HG02623 (cell line): ENCODE measurements around the gene CCDC92.

ENCODE experiments used
- ATAC-seq: cut with Tn5 transposase; IDR thresholded peaks from one replicate; pipeline ENCODE4 v1.9.1; 2021; ENCODE audit warnings: moderate library complexity; ENCODE audit not compliant: unreplicated experiment

CCDC92 gene

DNA sequence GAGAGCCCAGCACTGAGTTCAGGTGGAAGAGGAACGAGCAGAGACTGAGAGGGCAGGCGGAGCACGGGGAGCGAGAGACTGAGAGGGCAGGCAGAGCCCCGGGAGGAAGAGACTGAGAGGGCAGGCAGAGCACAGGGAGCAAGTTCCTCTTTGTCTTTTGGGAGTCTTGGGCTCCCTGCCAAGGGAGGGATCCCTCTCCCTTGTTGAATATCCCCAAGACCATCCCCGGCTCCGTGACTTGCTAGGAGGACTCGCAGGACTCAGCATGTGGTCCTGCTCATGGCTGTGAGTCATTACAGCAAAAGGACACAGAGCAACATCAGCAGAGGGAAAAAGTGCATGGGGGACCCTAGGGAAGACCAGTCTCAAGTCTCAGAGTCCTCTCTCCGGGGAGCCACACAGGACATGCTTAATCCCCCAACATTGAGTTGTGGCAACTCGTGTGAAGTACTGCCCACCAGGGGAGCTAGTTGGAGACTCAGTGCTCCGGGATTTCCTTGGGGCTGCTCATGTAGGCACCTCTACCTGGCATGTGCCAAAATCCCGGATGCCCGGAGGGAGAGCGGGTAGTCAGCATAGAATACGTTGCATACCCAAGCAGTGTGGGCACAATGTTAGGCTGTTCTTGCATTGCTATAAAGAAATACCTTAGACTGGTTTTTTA lies 81.0 kb downstream of the CCDC92 start:
- ATAC-seq = no peak

GRCh38 chr12:123891011-123891410 lies 81.6 kb downstream of the CCDC92 start:
- no peak for ATAC-seq

DNA sequence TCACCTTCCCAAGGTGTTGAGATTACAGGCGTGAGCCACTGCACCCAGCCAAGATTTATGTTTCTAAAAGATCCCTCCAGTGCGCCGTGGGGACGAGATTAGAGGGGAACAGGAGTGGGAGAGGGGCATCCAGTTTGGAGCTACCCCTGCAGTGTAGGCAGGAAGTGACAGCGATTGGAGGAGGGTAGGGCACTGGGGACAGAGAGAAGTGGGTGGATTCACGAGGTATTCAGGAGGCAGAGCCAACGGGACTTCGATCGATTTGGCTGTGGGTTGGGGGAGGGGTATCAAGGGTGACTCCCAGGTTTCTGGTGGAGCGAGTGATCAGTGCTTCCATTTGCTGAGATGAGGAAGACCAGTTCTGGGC lies 82.1 kb downstream of the CCDC92 start:
- no peak for ATAC-seq

DNA sequence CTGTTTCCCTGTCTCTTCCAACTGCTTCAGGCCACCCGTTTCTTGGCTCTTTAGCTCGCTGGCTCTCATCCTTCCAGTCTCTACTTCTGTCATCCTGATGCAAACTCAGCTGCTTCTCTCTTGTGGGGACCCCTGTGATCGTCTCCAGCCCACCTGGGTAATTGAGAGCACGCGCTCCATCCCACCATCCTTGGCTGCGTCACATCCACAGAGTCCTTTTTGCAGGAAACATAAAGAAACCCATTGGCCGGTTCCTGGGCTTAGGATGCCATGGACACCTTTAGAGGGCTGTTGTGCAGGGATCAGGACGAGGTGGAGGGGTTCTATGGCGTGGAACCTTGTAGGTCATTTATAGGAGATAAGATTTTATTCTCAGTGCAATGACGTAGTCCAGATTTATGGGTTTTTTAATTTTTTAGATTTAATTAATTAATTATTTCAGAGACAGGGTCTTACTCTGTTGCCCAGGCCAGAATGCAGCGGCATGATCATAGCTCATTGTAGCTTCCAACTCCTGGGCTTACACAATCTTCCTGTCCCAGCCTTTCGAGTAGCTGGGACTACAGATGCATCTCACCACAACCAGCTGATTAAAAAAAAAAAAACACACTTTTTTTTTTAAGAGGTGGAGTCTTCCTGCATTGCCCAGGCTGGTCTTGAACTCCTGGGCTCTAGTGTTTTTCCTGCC lies 82.6 kb downstream of the CCDC92 start:
- no peak for ATAC-seq

GRCh38 chr12:123888989-123889388 lies 83.6 kb downstream of the CCDC92 start:
- ATAC-seq = no peak

DNA sequence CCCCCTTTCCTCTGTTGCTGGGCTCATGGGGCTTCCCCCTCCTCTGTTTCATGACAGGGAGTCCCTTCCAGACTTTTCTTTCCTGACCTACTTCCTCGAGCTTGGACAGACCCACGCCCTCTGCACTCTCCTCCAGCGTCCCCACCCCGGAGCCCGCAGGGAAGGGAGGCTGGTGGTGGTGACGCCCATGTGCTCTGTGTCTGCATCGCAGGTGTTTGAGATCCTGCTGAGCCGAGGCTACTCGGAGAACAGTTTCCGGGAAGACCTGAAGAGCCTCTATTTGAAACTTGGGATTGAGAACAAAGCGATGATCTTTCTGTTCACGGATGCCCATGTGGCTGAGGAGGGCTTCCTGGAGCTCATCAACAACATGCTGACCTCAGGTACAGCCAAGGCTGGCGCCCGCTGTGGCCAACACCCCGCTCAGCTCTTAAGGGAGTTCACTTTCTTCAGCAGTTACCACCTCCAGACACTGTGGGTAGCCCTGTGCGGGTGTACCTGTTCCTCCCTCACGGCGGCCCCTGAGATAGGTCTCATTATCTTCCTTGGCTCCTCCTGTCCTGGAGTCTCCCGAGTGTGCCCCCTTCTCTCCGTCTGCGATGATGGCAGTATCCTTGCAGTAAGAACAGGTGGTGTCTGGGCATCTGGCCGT lies 85.6 kb downstream of the CCDC92 start:
- no peak for ATAC-seq

DNA sequence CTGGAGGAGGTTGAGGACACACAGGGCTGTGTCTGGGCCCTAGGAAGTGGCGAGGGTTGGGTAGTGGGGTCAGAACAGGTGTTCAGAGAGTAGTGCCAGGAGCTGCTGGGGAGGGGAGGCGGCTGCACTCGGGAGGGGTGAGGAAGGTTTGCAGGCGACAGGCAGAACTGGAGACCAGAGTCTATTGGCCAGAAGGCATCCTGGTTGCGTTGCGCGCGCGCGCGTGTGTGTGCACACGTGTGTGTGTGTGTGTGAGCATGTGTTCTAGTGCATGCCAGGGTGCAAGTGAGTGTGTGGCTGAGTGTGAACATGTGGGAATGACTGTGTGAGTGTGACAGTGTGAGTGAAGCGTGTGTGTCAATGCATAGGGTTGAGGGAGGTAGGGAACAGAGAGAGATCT lies 86.4 kb downstream of the CCDC92 start:
- no peak for ATAC-seq
